ENCODE results near the gene TUBGCP2.

Gene TUBGCP2, protein sequence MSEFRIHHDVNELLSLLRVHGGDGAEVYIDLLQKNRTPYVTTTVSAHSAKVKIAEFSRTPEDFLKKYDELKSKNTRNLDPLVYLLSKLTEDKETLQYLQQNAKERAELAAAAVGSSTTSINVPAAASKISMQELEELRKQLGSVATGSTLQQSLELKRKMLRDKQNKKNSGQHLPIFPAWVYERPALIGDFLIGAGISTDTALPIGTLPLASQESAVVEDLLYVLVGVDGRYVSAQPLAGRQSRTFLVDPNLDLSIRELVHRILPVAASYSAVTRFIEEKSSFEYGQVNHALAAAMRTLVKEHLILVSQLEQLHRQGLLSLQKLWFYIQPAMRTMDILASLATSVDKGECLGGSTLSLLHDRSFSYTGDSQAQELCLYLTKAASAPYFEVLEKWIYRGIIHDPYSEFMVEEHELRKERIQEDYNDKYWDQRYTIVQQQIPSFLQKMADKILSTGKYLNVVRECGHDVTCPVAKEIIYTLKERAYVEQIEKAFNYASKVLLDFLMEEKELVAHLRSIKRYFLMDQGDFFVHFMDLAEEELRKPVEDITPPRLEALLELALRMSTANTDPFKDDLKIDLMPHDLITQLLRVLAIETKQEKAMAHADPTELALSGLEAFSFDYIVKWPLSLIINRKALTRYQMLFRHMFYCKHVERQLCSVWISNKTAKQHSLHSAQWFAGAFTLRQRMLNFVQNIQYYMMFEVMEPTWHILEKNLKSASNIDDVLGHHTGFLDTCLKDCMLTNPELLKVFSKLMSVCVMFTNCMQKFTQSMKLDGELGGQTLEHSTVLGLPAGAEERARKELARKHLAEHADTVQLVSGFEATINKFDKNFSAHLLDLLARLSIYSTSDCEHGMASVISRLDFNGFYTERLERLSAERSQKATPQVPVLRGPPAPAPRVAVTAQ

DNA sequence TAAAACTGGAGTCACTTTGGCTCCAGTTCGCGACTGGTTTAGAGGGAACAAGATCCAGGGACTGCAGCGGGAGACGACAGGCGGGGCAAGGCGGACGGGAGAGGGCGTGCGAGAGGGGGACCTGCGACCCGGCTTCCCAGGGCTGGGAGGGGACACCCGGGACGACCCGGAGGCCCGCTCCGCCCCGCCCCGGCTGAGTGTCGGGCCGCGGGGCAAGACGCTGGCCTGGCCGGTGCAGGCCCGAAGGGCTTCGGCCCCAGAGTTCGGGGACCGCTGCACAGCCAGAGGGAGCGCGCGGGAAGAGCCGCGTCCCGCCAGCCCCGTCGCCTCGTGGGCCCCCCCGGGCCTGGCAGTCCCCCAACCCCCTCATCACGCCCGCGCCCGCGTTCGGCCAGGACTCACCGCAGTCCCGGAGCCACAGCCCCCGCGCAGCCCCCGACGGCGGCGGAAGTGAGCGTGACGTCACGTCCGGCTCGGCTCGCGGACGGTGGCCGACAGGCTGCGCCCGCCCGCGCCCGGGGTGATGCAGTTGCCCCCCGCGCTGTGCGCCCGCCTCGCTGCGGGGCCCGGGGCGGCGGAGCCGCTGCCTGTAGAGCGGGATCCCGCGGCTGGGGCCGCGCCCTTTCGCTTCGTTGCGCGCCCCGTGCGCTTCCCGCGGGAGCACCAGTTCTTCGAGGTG is at the start of gene TUBGCP2, which contains the start of gene ZNF511:
TSS of gene TUBGCP2 (minus strand) at position 452 of the 679 bp plus-strand sequence. CDS start 5,931 bp downstream, outside the sequence.
TSS of gene ZNF511 (plus strand) at position 494 of the 679 bp plus-strand sequence. CDS start at position 524, 30 bp downstream.
- peak; percentile 92 for DNase-seq
- ATAC-seq, result peak; percentile 84

DNA sequence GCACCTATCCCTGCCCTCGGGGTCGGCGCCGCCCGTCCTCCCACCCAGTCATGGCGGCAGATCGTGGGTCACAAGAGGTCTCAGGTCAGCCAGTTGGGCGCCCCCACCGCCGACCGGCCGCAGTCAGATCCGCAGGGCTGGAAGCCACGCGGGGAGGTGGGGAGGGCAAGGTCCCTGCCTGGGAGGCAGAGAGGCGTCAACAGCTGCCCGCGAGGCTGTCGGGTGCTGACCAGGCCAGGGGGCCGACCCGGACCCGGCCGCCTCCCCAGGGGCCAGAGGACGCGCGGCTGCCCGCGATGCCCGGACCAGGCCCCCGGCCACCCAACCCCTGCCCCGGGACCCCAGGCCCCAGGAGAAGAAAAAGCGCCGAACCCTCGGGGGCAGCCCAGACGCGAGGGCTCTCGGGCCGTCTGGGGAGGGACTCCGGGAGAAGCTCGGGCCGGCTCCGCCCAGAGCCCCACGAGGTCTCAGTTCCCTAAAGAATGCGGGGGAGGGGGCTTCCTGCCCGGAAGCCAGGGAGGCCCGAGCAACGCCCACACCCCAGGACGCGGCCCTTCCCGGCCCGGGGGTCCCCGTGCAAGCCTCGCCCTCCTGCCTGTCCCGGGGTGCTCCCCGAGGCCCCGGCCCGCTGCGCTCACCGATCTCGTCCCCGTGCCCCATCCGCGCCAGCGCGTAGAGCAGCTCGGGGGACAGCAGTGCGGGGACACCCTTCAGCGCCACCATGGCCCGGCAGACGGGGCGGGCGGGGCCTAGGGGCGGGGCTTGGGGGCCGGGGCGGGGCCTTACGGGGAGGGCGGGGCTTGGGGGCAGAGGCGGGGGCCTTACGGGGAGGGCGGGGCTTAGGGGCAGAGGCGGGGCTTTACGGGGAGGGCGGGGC is 48.9 kb upstream of the TUBGCP2 start, which contains the start of gene FUOM:
TSS of gene FUOM (minus strand) at position 735 of the 877 bp plus-strand sequence. CDS start at position 723, 12 bp downstream.
- peak; percentile 81 for DNase-seq
- ATAC-seq, result peak; percentile 85

DNA sequence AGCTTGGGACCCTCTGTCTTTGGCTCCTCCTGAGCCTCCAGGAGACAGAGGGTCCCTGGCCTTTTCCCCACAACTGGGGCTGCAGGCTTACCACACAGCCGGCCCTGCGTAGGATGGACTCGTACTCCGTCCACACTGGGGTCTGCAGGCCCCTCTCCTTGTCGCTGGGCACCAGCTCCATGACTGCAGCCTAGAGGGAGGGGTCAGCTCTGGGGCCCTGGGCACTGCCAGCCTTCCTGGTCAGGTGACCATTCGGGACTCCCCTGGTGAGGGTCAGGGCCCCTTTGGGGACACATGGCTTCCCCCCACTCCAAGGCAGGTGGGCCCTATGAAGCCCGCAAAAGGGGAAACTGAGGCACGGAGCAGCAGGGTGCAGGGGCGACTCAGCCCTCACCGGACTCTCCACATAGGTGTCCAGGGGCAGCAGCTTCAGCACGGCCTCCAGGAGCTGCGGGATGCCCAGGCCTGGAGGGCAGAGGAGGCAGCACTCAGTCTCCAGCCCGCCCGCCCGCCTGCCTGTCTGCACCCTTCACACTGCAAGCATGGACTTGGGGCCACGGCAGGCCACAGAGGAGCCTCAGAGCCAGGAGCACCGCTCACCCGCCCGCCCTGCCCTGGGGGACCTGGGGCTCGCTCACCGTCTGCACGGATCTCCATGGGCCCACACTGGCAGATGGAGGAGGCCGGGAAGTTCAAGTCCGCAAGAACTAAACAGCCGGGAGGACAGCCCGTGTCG is 48.0 kb upstream of the TUBGCP2 start:
- no peak for DNase-seq
- ATAC-seq, result no peak

DNA sequence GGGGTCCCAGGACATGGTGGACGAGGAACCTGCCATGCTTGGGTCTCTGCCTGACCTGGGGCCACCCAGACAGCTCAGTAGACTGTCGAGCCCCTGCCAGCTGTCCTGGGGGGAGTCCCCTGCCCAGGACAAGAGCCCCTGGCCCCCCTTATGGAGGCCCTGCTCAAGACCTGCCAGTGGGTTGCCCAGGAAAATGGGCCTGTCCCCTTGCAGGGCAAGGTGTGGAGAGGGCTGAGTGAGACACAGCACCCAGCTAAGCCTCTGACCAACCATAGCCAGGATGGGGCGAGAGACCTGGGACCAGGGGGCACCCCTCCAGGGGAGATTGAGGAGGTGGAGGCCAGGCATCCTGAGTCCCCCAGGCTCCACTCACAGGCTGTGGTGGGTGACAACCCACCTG is 47.3 kb upstream of the TUBGCP2 start:
- ATAC-seq, result no peak
- no peak for DNase-seq

DNA sequence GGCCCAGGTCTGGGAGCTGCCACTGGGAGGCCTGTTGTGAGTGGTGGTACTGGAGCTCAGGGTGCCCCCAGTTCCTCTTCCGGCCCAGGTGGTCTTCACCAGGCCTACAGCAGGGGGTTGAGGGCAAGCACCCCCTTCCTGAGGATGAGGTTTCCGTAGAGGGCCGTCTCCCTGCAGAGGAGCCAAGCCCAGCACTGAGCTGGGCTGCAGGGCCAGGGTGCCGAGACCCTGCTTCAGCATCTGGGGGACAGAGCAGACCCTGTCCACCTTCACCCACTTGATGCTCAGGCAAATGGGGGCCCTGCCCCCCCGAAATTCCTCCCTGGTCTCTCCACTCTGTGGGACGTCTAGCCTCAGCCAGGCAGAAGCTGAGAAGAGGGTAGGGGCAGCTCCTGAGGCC is 46.6 kb upstream of the TUBGCP2 start:
- no peak for DNase-seq

DNA sequence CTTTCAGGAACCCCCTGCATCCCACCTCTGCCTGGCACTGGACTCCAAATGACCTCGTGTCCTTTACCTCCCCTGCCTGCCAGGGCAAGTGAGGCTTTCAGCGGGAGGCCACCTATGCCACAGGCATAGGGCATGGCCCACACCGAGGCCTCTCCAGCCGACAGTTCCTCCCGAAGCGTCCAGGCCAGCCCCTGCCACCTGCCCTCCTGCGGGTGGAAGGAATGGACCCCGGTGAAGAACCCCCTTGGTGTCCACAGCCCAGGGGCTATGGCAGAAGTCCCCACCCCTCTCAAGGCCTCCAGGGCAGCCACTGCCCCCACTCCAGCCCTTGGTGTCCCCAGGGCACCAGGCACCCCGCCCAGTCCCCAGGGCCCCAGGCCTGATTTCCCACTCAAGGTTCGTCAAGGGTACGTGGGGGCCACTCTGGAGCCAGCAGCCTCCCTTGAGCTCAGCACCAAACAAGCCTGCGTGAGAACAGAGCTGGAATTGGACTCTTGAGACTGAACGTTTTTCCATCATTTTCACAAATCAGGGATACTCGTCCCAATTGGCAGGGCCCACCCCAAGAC is 46.1 kb upstream of the TUBGCP2 start:
- no peak for DNase-seq
- ATAC-seq, result no peak

More for the DNA sequence above, 46.6 kb upstream of the TUBGCP2 start:
- no peak for ATAC-seq

DNA sequence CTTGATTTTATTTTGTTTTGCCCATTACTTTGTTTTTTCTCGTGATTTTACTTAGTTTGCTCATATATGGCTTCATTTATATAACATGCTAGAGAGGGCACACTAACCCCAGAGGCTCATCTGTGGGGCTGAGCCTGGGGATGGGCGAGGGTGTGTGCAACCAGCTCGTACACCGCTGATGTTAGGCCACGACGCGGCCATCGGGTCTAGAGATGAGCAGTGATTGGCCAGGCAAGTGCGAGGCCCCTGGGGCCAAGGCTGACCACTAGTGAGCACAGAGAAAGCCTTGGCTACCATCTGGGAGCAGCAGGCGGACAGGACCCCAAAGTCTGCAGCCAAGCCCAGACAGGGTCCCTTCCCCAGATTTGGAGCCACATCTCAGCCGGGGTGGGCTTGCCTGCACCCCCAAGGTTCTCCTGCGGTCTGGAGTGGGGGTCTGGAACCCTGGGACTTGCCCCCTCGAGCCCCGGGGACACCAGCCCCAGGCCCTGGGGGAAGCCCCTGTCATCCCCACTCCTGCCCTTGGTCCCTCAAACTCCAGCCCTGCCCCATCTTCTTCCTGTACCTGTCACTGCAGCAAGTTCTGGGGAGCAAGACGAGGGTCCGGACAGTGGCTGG is 45.4 kb upstream of the TUBGCP2 start:
- DNase-seq, result no peak
- ATAC-seq, result no peak

DNA sequence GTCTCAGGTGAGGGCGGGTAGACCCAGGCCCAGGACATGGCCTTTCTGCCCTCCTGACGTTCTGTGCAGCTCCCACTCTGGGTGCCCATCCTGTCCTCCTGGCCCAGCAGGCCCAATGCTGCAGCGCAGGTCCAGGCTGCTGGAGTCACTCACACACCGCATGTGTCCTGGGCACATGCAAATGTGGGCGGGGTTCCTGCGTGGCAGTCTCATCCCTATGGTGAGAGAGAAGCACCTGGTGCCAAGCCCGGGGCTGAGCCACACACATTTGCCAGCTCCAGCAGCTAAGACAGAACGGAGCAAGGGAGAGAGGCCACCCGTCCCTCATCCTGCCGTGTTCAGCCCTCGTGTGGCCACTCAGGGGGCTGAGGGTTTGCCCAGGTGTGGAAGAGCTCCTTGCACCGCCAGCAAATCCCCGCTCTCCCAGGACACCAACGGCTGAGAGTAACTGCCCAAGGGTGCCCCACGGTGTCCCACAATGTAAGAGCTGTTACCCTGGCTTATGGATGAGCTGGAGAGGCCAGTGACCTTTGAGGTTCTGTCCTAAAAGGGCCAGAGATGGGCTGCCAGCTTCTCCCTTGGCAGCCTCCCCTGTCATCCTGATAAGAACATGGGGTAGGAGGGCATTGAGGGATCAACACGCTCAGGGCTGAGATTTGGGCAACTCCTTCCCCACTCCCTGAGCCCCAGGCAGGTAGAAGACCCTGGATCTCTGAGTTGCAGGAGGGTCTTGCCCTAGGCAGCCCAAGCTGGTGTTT is 44.7 kb upstream of the TUBGCP2 start:
- DNase-seq (no peak), ATAC-seq (no peak)

DNA sequence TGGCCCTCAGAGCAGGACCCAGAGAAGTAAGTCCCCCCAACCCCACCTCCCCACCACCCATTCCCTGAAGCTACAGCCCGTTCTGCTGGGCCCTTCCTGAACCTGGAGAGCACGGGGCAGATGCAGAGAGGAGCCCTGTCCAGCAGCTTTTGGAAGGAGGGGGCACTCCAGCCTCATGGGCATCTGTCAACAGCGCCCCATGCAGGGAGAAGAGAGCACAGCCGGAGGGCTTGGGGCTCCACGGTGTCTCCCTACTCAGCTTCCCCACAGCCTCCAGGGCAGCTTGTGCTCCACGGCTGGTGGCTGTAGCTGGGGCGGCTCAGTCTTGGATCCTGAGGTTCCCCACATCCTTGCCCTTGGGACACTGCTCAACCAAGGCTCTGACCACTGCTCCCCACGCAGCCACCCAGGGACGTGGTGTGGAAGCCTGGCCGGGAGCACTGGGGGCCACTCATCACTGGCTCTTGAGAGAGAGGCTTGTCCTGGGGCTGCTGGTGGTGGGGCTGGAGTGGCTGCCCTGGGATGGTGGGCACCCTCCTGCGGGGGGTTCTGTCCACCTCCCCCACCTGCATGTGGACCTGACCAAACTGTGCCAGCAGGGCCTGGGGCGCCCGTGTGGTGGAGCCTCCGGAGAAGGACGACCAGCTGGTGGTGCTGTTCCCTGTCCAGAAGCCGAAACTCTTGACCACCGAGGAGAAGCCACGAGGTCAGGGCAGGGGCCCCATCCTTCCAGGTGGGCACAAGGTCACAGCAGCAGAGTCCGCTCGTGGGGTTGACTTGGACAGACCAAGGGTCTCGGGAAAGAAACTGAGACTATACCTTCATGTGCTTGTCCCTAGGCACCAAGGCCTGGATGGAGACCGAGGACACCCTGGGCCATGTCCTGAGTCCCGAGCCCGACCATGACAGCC is 43.0 kb upstream of the TUBGCP2 start:
- DNase-seq (no peak), ATAC-seq (no peak)

DNA sequence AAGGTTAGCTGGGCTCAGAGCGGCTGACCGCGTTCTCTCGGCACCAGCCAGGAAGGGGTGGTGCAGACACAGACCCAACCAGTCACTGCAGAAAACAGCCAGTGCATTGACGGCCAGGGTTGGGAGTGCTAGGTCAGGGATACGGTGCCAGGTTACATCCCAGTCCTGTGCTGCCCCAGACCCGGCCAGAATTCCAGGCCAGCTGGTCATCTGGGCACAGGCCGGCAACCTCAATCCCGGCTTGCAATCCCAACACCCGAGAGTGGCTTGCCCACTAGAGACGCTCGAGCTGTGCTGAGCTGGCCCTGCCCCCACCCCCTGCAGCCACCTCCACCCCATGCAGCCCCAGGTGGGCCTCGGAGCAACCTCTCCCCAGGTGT is 42.3 kb upstream of the TUBGCP2 start:
- DNase-seq, result no peak
- ATAC-seq, result no peak

DNA sequence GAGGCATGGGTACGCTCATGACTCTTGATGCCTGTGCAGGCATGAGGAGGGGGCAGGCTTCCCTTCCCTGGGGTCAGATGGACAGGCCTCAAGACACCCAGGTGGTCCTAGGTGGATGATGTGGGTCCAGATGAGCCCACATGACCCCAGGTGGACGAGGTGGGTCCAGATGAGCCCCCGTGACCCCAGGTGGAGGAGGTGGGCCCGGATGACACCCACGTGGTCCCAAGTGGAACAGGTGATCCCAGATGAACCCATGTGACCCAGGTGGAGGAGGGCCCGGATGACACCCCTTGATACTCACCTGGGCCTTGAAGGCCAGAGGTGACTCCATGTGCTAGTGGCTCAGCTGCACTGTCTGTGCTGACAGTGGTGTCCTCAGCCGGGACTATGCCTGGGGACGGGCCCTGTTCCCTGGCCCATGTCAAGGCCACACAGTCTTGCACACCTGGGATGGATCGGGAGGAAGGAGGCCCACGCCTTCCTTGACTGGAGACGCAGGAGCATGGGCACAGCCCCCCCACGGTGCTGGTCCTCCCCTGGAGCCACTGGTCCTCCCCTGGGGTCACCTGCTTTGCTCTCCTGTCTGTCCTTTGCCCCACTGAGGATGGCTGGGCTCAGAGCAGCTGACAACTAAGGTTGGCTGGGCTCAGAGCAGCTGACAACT is 41.7 kb upstream of the TUBGCP2 start:
- ATAC-seq (no peak), DNase-seq (no peak)

DNA sequence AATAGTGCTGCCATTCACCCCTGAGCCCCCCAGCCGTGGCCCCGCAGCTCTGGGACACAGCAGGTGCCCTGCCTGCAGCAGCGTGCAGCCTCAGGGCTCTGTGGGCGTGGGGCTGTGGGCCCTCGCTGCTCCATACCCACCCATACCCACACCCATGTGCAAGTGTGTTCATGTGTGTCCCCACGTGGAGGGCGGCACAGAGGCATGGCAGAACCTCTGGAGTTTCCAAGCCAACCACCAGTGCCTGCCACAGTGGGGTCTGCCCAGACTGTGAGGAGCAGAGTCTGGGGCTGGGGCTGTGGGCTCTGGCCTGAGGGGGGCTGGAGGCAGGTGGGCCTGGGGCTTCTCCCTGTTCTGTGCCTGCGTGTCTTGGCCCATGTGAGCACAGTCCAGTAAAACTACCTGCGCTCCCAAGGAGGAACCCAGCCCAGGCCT is 40.9 kb upstream of the TUBGCP2 start:
- no peak for DNase-seq
- no peak for ATAC-seq

DNA sequence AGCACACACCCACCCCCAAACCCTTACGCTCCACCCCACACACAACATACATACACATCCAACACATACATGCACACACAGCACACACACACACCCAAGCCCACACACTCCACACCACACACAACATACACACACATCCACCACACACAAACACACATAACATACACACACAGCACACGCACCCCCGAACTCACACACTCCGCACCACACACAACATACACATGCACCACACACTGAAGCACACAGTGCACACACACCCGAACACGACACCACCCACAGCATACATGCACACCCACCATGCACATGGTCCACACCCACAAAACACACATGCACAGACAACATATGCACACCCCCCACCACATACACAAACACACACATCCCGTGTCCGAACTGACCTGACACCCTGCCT is 40.5 kb upstream of the TUBGCP2 start:
- ATAC-seq, result no peak
- no peak for DNase-seq

DNA sequence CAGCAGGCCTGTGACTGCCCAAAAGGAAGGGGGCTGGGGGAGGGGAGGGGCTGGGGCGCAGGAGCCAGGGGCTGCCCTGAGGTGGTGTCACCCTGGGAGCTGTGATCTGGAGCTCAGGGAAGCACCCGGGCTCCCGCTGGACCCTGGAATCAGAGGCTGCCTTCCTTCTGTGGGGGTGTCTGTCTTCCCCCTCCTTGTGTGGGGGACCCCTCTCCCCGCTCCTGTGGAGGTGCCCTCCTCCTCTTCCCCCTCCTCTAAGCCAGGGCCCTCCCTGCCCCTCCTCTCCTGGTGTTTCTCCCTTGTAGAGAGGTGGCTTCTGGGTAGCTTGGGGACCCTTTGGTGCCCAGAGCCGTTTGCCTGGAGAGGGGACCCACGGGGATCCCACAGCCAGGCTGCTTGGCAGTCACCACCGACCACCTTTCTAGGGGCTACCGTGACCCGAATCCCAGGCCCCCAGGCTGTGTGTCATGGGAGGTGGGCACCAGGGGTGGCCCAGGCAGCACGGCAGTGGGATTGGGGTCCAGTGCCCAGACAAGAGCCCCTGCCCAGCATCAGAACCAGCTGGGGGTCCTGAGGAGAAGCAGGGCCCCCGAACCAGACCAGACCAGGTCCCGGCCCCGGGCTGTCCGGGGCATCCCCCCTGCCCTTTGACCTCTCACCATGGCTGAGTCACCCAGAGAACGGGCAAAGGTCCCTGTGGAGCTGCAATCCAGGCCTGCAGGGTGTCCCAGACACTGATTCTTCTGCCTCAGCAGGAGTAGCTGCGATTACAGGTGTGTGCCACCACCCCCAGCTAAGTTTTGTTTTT is 39.2 kb upstream of the TUBGCP2 start:
- DNase-seq (no peak), ATAC-seq (no peak)

DNA sequence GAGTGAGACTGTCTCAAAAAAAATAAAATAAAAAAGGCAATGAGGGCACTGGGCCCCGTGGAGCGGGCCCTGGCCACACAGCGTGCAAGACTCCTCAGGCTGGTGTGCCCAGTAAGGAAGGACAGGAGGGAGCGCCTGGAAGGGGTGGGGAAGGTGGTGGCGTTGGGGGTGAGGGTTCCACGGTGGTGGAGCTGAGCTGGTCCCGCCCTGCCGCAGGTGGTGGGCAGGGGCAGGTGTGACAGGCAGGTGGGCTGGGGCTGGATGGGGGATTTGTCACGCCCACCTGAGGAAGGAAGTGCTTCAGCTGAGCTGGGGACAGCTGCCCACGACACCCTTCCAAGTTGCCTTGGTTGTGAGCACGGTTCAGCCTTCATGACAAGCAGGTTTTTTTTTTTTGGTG is 37.7 kb upstream of the TUBGCP2 start:
- ATAC-seq (no peak), DNase-seq (no peak)

DNA sequence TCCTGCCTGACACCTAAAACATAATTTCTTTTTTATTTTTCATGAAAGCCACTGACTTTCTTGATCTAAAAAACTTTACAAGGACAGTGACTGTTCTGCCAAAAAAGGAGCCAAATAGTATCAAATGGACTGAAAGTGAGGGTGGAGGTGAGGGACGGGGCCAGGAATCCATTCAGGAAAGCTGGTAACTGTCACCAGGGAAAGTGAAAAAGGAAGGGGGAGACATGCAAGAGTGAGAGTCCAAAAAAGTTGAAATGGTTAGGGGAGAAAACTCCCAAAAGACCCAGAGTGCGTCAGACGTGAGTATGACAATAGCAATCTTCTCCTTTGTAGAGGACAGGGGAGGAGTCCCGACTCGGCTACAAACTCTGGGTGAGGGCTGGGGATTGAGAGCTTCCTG is 35.6 kb upstream of the TUBGCP2 start:
- no peak for DNase-seq
- no peak for ATAC-seq

Measured in stimulated activated naive CD8-positive, alpha-beta T cell treated with anti-CD3 and anti-CD28 coated beads, Interleukin-15, Interleukin-2, amounts not matched to agents 100 U/mL and 50 U/mL, for 24 hours (primary cell).